H9 (cell line): Measurements from ENCODE around the gene NPAS2. TPM values are rescaled to one million over a fixed set of nuclear protein-coding genes. Genes with fewer than 3 reads are reported as not detected.

ENCODE experiments used
- DNase-seq: peaks from one replicate; pipeline ENCODE4 v3.0.0-alpha.2; 2017
- H2AFZ ChIP-seq: one replicate; pipeline ENCODE4 v1.6.1; 2013; ENCODE audit warnings: mild to moderate bottlenecking, low read length, control low read depth, moderate library complexity
- H2AK5ac ChIP-seq: 2 replicates; pipeline ENCODE4 v1.6.1; 2013; ENCODE audit warnings: low read length, control low read depth, mixed read lengths; ENCODE audit not compliant: insufficient read length
- H2BK120ac ChIP-seq: one replicate; pipeline ENCODE4 v1.6.1; 2013; ENCODE audit warnings: low read depth, mild to moderate bottlenecking, low read length, control low read depth, inconsistent platforms; ENCODE audit not compliant: poor library complexity, severe bottlenecking
- H2BK12ac ChIP-seq: 2 replicates; pipeline ENCODE4 v1.6.1; 2013; ENCODE audit warnings: low read length, control low read depth, mixed read lengths, low read depth; ENCODE audit not compliant: insufficient read length
- H2BK15ac ChIP-seq: 2 replicates; pipeline ENCODE4 v1.6.1; 2013; ENCODE audit warnings: low read depth, low read length, control low read depth
- H2BK20ac ChIP-seq: one replicate; pipeline ENCODE4 v1.6.1; 2013; ENCODE audit warnings: low read depth, mild to moderate bottlenecking, low read length, control low read depth, inconsistent platforms; ENCODE audit not compliant: poor library complexity, severe bottlenecking
- H2BK5ac ChIP-seq: 2 replicates; pipeline ENCODE4 v1.6.1; 2013; ENCODE audit warnings: low read length, control low read depth, mixed read lengths; ENCODE audit not compliant: insufficient read length
- H3K14ac ChIP-seq: 2 replicates; pipeline ENCODE4 v1.6.1; 2013; ENCODE audit warnings: low read length, control low read depth; ENCODE audit not compliant: insufficient read depth
- H3K18ac ChIP-seq: 2 replicates; pipeline ENCODE4 v1.6.1; 2013; ENCODE audit warnings: low read depth, mild to moderate bottlenecking, mixed read lengths, low read length, control low read depth; ENCODE audit not compliant: insufficient read length
- H3K23ac ChIP-seq: 2 replicates; pipeline ENCODE4 v1.6.1; 2013; ENCODE audit warnings: low read length, control low read depth, mixed read lengths, low read depth; ENCODE audit not compliant: insufficient read length
- H3K23me2 ChIP-seq: 2 replicates; pipeline ENCODE4 v1.6.1; 2013; ENCODE audit warnings: low read depth, mild to moderate bottlenecking, mixed read lengths, low read length, control low read depth; ENCODE audit not compliant: insufficient read length, poor library complexity, severe bottlenecking
- H3K27ac ChIP-seq: 2 replicates; pipeline ENCODE4 v1.5.1; 2013; ENCODE audit warnings: low read length, control low read depth, mixed read lengths, low read depth; ENCODE audit not compliant: insufficient read length
- H3K27me3 ChIP-seq: 2 replicates; pipeline ENCODE4 v1.6.1; 2013; ENCODE audit warnings: low read length, control low read depth, inconsistent platforms; ENCODE audit not compliant: insufficient read depth
- H3K4ac ChIP-seq: 2 replicates; pipeline ENCODE4 v1.6.1; 2013; ENCODE audit warnings: low read depth, mild to moderate bottlenecking, control low read depth, inconsistent platforms, low read length, moderate library complexity
- H3K4me1 ChIP-seq: 2 replicates; pipeline ENCODE4 v1.6.1; 2013; ENCODE audit warnings: low read length, control low read depth, inconsistent platforms; ENCODE audit not compliant: insufficient read depth
- H3K4me2 ChIP-seq: 2 replicates; pipeline ENCODE4 v1.6.1; 2013; ENCODE audit warnings: low read length, control low read depth, mixed read lengths; ENCODE audit not compliant: insufficient read length, insufficient read depth
- H3K56ac ChIP-seq: 2 replicates; pipeline ENCODE4 v1.6.1; 2013; ENCODE audit warnings: low read depth, mild to moderate bottlenecking, mixed read lengths, low read length, control low read depth; ENCODE audit not compliant: insufficient read length
- H3K79me1 ChIP-seq: 2 replicates; pipeline ENCODE4 v1.6.1; 2013; ENCODE audit warnings: low read depth, mild to moderate bottlenecking, moderate library complexity, low read length, control low read depth, inconsistent platforms; ENCODE audit not compliant: insufficient read depth, poor library complexity, severe bottlenecking
- H3K79me2 ChIP-seq: 2 replicates; pipeline ENCODE4 v1.6.1; 2013; ENCODE audit warnings: low read length, control low read depth, inconsistent platforms; ENCODE audit not compliant: insufficient read depth
- H3K9ac ChIP-seq: 2 replicates; pipeline ENCODE4 v1.6.1; 2013; ENCODE audit warnings: low read length, control low read depth, mixed read lengths; ENCODE audit not compliant: insufficient read length; ENCODE audit errors: extremely low read depth
- H3K9me3 ChIP-seq: one replicate; pipeline ENCODE4 v1.6.1; 2013; ENCODE audit warnings: low read depth, low read length, inconsistent platforms; ENCODE audit not compliant: control insufficient read depth
- H3T11ph ChIP-seq: one replicate; pipeline ENCODE4 v1.6.1; 2013; ENCODE audit warnings: mild to moderate bottlenecking, low read length, control low read depth, inconsistent platforms
- H4K20me1 ChIP-seq: one replicate; pipeline ENCODE4 v1.6.1; 2013; ENCODE audit not compliant: control insufficient read depth, insufficient read length, insufficient read depth
- H4K5ac ChIP-seq: 2 replicates; pipeline ENCODE4 v1.6.1; 2013; ENCODE audit warnings: low read depth, mild to moderate bottlenecking, mixed read lengths, low read length, control low read depth; ENCODE audit not compliant: insufficient read length
- H4K8ac ChIP-seq: replicated peaks from 2 replicates; pipeline ENCODE4 v1.6.1; 2013; ENCODE audit warnings: low read length, control low read depth, mixed read lengths, low read depth; ENCODE audit not compliant: insufficient read length
- H4K91ac ChIP-seq: 2 replicates; pipeline ENCODE4 v1.6.1; 2013; ENCODE audit warnings: low read depth, mild to moderate bottlenecking, moderate library complexity, mixed read lengths, low read length, control low read depth; ENCODE audit not compliant: insufficient read length
- H3K27ac Mint-ChIP-seq, 3 experiments: 2 replicates in 2 of 3; 3 replicates in 1 of 3; pipeline ENCODE4 v1.8.0; 2020 to 2021; ENCODE audit warnings: mixed read lengths in 3 of 3, mild to moderate bottlenecking in 1 of 3, moderate library complexity in 1 of 3
- H3K27me3 Mint-ChIP-seq: 2 replicates; pipeline ENCODE4 v1.8.0; 2021; ENCODE audit warnings: low read depth, mild to moderate bottlenecking, moderate library complexity, mixed read lengths
- H3K36me3 Mint-ChIP-seq, 3 experiments: 2 replicates in 2 of 3; 3 replicates in 1 of 3; pipeline ENCODE4 v1.8.0; 2020 to 2021; ENCODE audit warnings: low read depth in 3 of 3, mixed read lengths in 3 of 3; ENCODE audit not compliant: insufficient read depth in 1 of 3
- H3K4me1 Mint-ChIP-seq, 2 experiments: 2 replicates each; pipeline ENCODE4 v1.8.0; 2020; ENCODE audit warnings: mixed read lengths in 2 of 2
- H3K4me3 Mint-ChIP-seq, 2 experiments: 2 replicates in 1 of 2; 3 replicates in 1 of 2; pipeline ENCODE4 v1.8.0; 2020 to 2021; ENCODE audit warnings: mild to moderate bottlenecking in 2 of 2, mixed read lengths in 2 of 2, moderate library complexity in 1 of 2
- H3K9me3 Mint-ChIP-seq, 2 experiments: 2 replicates in 1 of 2; 3 replicates in 1 of 2; pipeline ENCODE4 v1.8.0; 2020; ENCODE audit warnings: mild to moderate bottlenecking in 2 of 2, mixed read lengths in 2 of 2, moderate library complexity in 1 of 2
- WGBS: extraction: QIAGEN DNeasy Blood & Tissue Kit; methylation state at CpG from one replicate; pipeline ENCODE4 v1.1.7; 2013; ENCODE audit warnings: missing lambda C conversion rate, low lambda C conversion rate, mixed read lengths; ENCODE audit not compliant: insufficient read length; ENCODE audit errors: extremely low coverage; 5-methylcytosine and 5-hydroxymethylcytosine counted together
- total RNA-seq: library from RNA; stranded (reverse); gene quantifications from 2 replicates; pipeline ENCODE4 v1.2.1, GENCODE V29; 2021
- TF ChIP-seq, protein P1 (sequence below): fragments of 200-600 bp; sonication (generic); conservative IDR thresholded peaks from 3 replicates; pipeline ENCODE4 v1.8.0; 2021; ENCODE audit warnings: antibody characterized with exemption, mild to moderate bottlenecking

The NPAS2 gene
- total RNA-seq, 1 experiment from 2014 or later, result 1.3 TPM

DNA sequence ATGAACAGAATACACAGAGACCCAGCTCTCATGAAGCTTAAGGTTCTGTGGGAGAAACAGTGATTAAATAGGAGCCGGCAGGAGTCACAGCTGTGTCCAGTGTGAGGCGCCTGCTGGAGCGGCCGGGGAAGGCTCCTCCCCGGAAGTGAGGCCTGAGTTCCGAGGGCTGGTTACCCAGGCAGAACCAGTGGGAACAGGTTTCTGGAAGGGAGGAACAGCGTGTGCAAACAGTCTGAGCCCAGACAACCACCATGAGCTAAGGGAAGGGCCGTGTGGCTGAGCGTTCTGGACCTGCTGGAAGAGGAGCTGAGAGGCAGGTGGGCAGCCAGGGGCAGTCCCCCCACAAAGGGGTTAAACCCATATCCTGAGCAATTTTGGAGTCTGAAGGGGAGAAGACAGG is 26.0 kb upstream of the NPAS2 start:
- no peak overlapping the region for H3K18ac ChIP-seq
- no peak overlapping the region for H2BK20ac ChIP-seq
- H3K4me1 ChIP-seq, result no peaks in the 10 kb centered on the region
- Mint-ChIP-seq H3K9me3 (no peaks in the 10 kb centered on the region), H3K4me1 (peaks cover 2 to 4% of the 10 kb centered on the region in 2 experiments; a peak in 1 of 4 replicates), H3K27me3 (peaks cover 14% of the 10 kb centered on the region), H3K36me3 (no peaks in the 10 kb centered on the region; a peak in 1 of 7 replicates), H3K4me3 (no peak overlapping the region; a peak in 1 of 5 replicates), H3K27ac (peak overlapping the region in 1 of 3 experiments; percentile 41; a peak in 1 of 7 replicates)
- no peak overlapping the region for H2AFZ ChIP-seq
- H4K8ac ChIP-seq, result no peak overlapping the region
- no peaks in the 10 kb centered on the region for H3K79me2 ChIP-seq
- no peak overlapping the region for H2BK15ac ChIP-seq
- no CpG with 5 or more reads among the region's 9 CpGs for WGBS
- H3K14ac ChIP-seq, result no peak overlapping the region
- H2BK120ac ChIP-seq, result no peak overlapping the region
- no peaks in the 10 kb centered on the region for H3K79me1 ChIP-seq
- no peak overlapping the region for H2AK5ac ChIP-seq
- no peak overlapping the region for H3K27ac ChIP-seq
- no peaks in the 10 kb centered on the region for H3K27me3 ChIP-seq
- DNase-seq, result no peak
- no peak overlapping the region for H3T11ph ChIP-seq
- no peak overlapping the region for H2BK12ac ChIP-seq
- H3K4me2 ChIP-seq, result no peak overlapping the region
- H2BK5ac ChIP-seq, result no peak overlapping the region
- H4K5ac ChIP-seq, result no peak overlapping the region
- no peak overlapping the region for H3K4ac ChIP-seq
- no peak overlapping the region for H3K23ac ChIP-seq
- H4K20me1 ChIP-seq, result no peaks in the 10 kb centered on the region
- no peak overlapping the region for H3K56ac ChIP-seq
- no peak overlapping the region for H3K9ac ChIP-seq
- H4K91ac ChIP-seq, result no peak overlapping the region
- TF ChIP-seq, protein P1, sequence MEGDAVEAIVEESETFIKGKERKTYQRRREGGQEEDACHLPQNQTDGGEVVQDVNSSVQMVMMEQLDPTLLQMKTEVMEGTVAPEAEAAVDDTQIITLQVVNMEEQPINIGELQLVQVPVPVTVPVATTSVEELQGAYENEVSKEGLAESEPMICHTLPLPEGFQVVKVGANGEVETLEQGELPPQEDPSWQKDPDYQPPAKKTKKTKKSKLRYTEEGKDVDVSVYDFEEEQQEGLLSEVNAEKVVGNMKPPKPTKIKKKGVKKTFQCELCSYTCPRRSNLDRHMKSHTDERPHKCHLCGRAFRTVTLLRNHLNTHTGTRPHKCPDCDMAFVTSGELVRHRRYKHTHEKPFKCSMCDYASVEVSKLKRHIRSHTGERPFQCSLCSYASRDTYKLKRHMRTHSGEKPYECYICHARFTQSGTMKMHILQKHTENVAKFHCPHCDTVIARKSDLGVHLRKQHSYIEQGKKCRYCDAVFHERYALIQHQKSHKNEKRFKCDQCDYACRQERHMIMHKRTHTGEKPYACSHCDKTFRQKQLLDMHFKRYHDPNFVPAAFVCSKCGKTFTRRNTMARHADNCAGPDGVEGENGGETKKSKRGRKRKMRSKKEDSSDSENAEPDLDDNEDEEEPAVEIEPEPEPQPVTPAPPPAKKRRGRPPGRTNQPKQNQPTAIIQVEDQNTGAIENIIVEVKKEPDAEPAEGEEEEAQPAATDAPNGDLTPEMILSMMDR, result no peak
- H3K9me3 ChIP-seq, result no peaks in the 10 kb centered on the region
- H3K23me2 ChIP-seq, result no peaks in the 10 kb centered on the region
